H1 (cell line): ENCODE results near the gene CCDC92B. TPM values are rescaled to one million over a fixed set of nuclear protein-coding genes. Genes with fewer than 3 reads are reported as not detected.

Source experiments
- polyA plus RNA-seq, 7 experiments: library from polyadenylated mRNA; depleted of rRNA in 3 of 7; stranded (reverse) in 5 of 7; unstranded in 2 of 7; fragments of >200 nt in 5 of 7; fragments of 200-250 nt in 2 of 7; gene quantifications; 1 replicate in 5 of 7; 2 replicates in 1 of 7; 4 replicates in 1 of 7; pipeline versions ENCODE4 v1.2.1 to v1.2.3, GENCODE V29; 2011 to 2013; ENCODE audit warnings: missing spikeins in 2 of 7, mixed read lengths in 2 of 7
- total RNA-seq: library from RNA; stranded (reverse); fragmentation: NEBNext Ultra II Directional; extraction: Animal tissue kit (Norgen Biotek cat#: 25700); gene quantifications from 2 replicates; pipeline ENCODE4 v1.2.1, GENCODE V29; 2021
- TF ChIP-seq, protein P1 (sequence below): IDR thresholded peaks from 2 replicates; pipeline ENCODE4 v1.6.1; 2011; ENCODE audit warnings: low read length, improper control_type of control experiment

Gene CCDC92B
- total and polyA plus RNA-seq, 2 of the 8 experiments (the other 6 are each of a cell fraction or from before 2014, with no cell fraction given): 5.5 to 12.1 TPM

DNA sequence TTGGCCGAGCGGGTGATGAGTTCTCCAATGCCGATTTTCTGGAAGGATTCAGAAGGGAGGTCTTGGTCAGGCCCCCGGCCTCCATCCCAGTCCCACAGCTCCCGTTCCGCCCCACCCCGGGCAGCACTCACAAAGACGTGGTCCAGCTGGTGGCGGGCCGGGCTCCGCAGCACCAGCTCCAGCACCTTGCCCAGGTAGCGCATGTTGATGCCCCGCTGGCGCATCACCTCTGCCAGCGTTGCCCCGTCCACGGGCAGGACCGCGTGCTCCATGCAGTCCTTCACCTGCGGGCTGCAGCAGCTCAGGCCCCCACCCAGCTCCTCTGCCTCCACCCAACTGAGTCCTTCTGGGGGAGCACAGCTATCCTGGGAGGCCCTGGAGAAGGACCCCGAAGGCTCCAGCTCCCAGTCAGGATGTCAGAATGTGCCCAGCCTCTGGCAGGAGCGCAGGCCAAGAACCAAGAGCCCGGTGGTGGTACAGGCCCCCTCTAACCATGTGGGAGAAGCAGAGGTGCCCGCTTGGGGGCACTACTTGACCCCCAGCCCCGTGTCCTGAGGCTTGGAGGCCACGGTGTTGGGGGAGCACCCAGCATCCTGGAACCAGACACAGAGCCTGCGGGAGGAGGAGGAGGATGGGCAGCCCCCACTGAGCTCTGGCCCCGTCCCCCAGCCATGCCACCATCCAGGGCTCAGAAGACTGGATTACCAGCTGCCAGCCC lies 54.0 kb downstream of the CCDC92B start (continued):
- TF ChIP-seq, protein P1, sequence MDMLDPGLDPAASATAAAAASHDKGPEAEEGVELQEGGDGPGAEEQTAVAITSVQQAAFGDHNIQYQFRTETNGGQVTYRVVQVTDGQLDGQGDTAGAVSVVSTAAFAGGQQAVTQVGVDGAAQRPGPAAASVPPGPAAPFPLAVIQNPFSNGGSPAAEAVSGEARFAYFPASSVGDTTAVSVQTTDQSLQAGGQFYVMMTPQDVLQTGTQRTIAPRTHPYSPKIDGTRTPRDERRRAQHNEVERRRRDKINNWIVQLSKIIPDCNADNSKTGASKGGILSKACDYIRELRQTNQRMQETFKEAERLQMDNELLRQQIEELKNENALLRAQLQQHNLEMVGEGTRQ: no peak
